Measurements from ENCODE around the gene COMT.

Gene COMT

DNA sequence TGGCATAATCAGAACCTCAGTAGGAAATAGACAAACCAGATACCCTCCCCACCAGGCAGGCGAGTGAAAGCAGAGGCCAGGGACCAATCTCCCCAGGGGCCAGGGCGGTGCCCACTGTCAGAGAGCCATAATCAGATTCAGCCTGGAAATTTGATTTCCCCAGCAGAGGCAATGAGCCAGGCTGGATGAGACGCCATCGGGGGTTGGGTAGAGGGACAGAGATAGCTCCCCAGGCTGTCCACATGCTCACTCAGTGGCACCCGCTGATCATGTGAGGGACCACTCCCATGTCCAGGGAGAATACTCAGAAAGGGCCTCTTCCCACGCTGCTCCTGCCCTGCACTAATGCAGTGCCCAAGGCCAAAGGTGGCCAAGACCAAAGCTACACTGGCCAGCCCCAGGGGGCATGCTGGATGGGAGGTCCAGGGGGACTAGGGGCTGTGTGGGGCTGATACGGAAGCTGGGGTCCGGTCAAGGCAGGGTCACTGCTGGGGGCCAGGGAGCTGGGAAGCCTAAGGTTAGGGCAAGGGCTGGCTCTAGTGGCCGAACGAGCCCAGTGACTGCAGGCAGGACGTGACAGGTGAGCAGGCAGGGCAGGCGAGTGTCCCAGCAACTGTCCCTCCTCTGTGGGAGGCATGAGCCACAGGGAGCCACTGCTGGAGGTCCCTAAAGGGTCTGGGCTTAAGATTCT lies 55.3 kb downstream of the COMT start:
- no peak for DNase-seq (ENCODE audit: low read depth)
- no peak overlapping the region for H3K4me3 ChIP-seq (ENCODE audit: low read depth, low read length)
- TF ChIP-seq, protein P1, sequence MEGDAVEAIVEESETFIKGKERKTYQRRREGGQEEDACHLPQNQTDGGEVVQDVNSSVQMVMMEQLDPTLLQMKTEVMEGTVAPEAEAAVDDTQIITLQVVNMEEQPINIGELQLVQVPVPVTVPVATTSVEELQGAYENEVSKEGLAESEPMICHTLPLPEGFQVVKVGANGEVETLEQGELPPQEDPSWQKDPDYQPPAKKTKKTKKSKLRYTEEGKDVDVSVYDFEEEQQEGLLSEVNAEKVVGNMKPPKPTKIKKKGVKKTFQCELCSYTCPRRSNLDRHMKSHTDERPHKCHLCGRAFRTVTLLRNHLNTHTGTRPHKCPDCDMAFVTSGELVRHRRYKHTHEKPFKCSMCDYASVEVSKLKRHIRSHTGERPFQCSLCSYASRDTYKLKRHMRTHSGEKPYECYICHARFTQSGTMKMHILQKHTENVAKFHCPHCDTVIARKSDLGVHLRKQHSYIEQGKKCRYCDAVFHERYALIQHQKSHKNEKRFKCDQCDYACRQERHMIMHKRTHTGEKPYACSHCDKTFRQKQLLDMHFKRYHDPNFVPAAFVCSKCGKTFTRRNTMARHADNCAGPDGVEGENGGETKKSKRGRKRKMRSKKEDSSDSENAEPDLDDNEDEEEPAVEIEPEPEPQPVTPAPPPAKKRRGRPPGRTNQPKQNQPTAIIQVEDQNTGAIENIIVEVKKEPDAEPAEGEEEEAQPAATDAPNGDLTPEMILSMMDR (IDR thresholded peaks at IDR 0.05; ENCODE audit: low read depth, low read length, missing control alignments), result no peak

DNA sequence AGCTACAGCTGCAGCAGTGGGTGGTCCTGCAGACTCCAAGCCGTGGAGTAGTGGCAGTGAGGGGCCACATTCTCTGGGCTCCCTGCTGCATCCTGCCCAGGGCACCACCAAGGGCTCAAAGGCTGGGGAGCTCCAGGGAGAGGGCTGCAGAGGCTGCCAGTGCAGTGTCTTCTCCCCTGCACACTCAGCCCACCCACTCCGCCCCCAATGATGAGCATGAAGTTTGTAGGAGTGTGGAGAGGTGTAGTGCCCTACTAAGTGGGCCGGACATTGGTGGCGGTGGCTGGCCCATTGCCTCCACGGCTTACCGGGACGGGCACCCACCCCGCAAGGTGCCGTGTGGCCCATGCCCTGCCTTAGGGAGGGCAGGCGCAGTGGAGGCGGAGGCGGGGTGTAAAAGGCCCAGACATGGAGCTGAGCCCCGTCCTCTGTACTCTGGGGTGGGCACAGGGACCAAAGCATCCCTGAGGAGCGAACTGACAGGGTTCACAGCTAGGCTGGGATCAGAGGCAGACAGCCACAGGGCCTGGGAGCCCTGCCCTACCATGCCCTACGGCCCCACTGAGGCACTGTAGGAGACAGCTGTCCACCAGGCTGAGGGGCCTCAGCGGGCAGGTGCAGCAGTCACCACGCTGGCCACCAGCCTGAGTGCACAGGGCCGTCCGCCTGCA lies 56.1 kb downstream of the COMT start:
- TF ChIP-seq, protein P1 (IDR thresholded peaks at IDR 0.05; ENCODE audit: low read depth, low read length, missing control alignments), result no peak
- DNase-seq (ENCODE audit: low read depth), result no peak

DNA sequence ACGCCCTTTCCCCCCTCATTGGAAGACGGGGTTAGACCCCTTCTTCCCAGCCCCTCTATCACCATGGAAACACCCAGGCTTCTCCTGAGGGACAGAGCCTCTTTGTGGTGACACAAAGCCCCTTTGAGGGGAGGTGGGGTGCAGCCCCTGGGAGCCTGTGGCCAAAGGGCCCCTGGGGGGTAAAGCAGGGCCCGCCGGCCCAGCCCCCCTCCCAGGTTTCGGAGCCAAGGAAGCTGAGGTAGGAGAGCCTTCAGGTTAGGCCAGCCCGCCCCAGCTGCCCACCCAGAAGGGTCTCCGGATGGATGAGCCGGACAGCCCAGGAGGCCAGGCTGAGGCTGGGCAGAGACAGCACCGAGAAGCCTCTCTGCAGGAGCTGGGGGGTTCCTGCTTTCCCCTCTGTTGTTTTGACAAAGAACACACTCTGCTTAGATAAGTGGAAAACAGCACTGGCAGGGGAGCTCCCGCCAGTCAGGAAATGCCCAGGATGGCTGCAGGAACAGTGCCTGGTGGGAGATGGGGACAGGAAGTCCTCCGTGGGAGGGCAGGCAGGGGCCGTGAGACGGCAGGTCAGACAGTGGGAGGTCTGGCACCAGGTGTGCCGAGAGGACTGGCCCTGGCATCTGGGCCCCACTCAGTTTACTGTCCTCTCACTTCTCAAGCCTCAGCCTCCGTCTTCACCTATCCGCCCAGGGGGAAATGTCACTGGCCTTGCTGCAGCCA lies 56.8 kb downstream of the COMT start:
- no peak overlapping the region for H3K4me3 ChIP-seq (ENCODE audit: low read depth, low read length)
- no peak for DNase-seq (ENCODE audit: low read depth)
- TF ChIP-seq, protein P1 (IDR thresholded peaks at IDR 0.05; ENCODE audit: low read depth, low read length, missing control alignments), result no peak

More for the DNA sequence above, 56.1 kb downstream of the COMT start:
- no peak overlapping the region for H3K4me3 ChIP-seq (ENCODE audit: low read depth, low read length)

DNA sequence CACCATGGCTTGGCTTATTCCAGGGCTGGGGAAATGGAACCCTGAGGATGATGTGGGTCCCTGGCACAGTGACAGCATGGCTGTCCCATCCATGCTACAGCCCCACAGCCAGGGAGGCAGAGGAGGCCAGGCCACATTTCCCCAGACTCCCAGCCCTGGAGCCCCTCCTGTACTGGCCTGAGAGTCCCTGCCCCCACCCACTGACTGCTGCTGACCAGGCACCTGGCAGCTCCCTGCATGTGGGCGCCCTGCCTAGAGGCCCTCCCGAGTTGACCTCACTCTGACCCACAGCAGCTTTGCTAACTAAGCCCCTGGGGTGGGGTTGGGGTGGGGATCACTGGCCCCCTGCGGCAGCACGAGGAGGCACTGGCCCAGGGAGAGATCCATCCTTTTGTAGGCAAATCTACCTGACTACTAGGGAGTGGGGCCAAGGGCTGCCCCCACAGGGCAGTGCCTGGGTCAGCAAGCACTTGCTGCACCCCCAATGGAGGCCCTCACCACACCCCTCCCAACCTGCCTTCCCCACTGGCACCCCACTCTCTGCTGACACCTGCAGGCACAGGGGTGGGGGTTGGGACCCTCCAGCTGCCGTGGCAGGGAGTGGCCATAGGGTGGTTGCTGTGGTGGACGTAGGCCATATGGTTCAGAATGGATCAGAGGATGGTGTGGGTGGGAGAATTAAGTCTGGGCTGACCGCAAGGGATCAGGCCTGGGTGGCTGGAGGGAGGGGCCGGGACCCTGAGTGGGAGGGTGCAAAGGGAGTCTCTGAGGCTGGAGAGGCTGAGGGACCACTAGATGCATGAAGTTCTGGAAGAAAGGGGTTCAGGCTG lies 57.6 kb downstream of the COMT start:
- no peak overlapping the region for H3K4me3 ChIP-seq (ENCODE audit: low read depth, low read length)
- TF ChIP-seq, protein P1 (IDR thresholded peaks at IDR 0.05; ENCODE audit: low read depth, low read length, missing control alignments), result no peak
- no peak for DNase-seq (ENCODE audit: low read depth)

DNA sequence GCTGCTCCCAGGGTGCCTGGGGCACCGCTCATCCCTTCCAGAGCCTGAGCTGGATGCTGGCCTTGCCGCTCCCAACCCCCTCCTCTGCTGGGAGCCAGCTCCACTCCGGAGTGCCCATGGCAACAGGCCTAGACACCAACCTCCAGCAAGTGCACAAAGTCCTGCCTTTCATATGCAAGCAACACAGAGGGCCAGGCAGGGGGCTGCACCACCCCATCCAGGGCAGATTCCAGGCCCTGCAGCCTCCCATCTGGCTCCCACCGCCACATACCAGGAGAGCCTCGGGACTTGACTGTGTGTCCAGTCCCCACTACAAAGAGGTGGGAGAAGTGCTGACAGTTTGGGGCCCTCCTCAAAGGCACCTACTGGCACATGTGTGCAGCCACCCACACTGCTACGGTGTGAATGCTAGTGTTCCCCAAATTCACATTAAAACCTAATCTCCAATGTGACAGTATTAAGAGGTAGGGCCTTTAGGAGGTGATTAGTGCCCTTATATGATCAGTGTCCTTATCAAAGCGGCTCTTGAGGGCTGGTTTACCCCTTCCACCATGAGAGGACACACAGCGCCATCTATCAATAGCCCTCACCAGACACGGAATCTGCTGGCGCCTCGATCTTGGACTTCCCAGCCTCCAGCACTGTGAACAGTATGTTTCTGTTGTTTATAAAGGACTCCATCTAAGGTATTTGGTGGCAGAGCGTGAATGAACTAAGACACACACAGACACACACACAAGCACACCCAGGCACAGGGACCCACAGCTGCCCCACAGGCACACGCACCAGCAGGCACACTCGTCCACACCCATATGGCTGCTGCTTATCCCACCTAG lies 58.9 kb downstream of the COMT start:
- TF ChIP-seq, protein P1 (IDR thresholded peaks at IDR 0.05; ENCODE audit: low read depth, low read length, missing control alignments), result no peak
- no peak overlapping the region for H3K4me3 ChIP-seq (ENCODE audit: low read depth, low read length)
- no peak for DNase-seq (ENCODE audit: low read depth)
